ENCODE data around the gene KIAA1210. TPM values are rescaled to one million over a fixed set of nuclear protein-coding genes. Genes with fewer than 3 reads are reported as not detected.

KIAA1210 gene
- total RNA-seq, 1 experiment from 2014 or later, result not detected

- H3K9me3 ChIP-seq (replicated peaks), result no peaks in the 10 kb centered on the region
- no peaks in the 10 kb centered on the region for H3K27me3 ChIP-seq (replicated peaks)
- no peak for DNase-seq (ENCODE audit: low read depth in 1 of 2, low spot score in 2 of 2)
- no peaks in the 10 kb centered on the region for H3K36me3 ChIP-seq
- no peaks in the 10 kb centered on the region for H3K4me1 ChIP-seq (replicated peaks)
- H3K27ac ChIP-seq, result no peak overlapping the region
- H3K4me3 ChIP-seq, result no peak overlapping the region
Observed at GRCh38 chrX:119075270-119076025, 52.2 kb downstream of the KIAA1210 start.

- Histone ChIP-seq H3K27me3 (replicated peaks) (no peaks in the 10 kb centered on the region), H3K27ac (no peak overlapping the region), H3K36me3 (no peaks in the 10 kb centered on the region), H3K9me3 (replicated peaks) (no peaks in the 10 kb centered on the region), H3K4me1 (replicated peaks) (no peaks in the 10 kb centered on the region), H3K4me3 (no peak overlapping the region)
- no peak for DNase-seq (ENCODE audit: low read depth in 1 of 2, low spot score in 2 of 2)
Observed at GRCh38 chrX:119073911-119074310, 53.7 kb downstream of the KIAA1210 start.

GRCh38 chrX:119073200-119073905 lies 54.3 kb downstream of the KIAA1210 start:
- no peaks in the 10 kb centered on the region for H3K36me3 ChIP-seq
- no peak overlapping the region for H3K4me3 ChIP-seq
- H3K27me3 ChIP-seq (replicated peaks), result no peaks in the 10 kb centered on the region
- H3K9me3 ChIP-seq (replicated peaks), result no peaks in the 10 kb centered on the region
- DNase-seq (ENCODE audit: low read depth in 1 of 2, low spot score in 2 of 2), result no peak
- H3K27ac ChIP-seq, result no peak overlapping the region
- H3K4me1 ChIP-seq (replicated peaks), result no peaks in the 10 kb centered on the region

- H3K27ac ChIP-seq, result no peak within 1 kb of the TSS
Observed at GRCh38 chrX:119072744-119073143, 54.9 kb downstream of the KIAA1210 start, which contains the start of gene CT47C1. CT47C1 (plus strand) TSS chrX:119072993; CDS start chrX:119073226, 233 bp downstream.

GRCh38 chrX:119071381-119071780 lies 56.2 kb downstream of the KIAA1210 start:
- no peak overlapping the region for H3K4me3 ChIP-seq
- no peak overlapping the region for H3K27ac ChIP-seq
- H3K36me3 ChIP-seq, result no peaks in the 10 kb centered on the region
- no peaks in the 10 kb centered on the region for H3K27me3 ChIP-seq (replicated peaks)
- H3K4me1 ChIP-seq (replicated peaks), result no peaks in the 10 kb centered on the region
- H3K9me3 ChIP-seq (replicated peaks), result no peaks in the 10 kb centered on the region
- no peak for DNase-seq (ENCODE audit: low read depth in 1 of 2, low spot score in 2 of 2)

More at GRCh38 chrX:119072744-119073143, 54.9 kb downstream of the KIAA1210 start, which contains the start of gene CT47C1:
- H3K27me3 ChIP-seq (replicated peaks), result no peaks in the 10 kb centered on the region
- H3K4me3 ChIP-seq, result no peak within 1 kb of the TSS
- no peak for DNase-seq (ENCODE audit: low read depth in 1 of 2, low spot score in 2 of 2)
- H3K4me1 ChIP-seq (replicated peaks), result no peaks in the 10 kb centered on the region
- no peaks in the 10 kb centered on the region for H3K36me3 ChIP-seq
- no peaks in the 10 kb centered on the region for H3K9me3 ChIP-seq (replicated peaks)

GRCh38 chrX:119069762-119070161 lies 57.9 kb downstream of the KIAA1210 start:
- Histone ChIP-seq H3K27me3 (replicated peaks) (no peaks in the 10 kb centered on the region), H3K4me1 (replicated peaks) (no peaks in the 10 kb centered on the region), H3K4me3 (no peak overlapping the region), H3K9me3 (replicated peaks) (no peaks in the 10 kb centered on the region), H3K27ac (no peak overlapping the region), H3K36me3 (no peaks in the 10 kb centered on the region)
- DNase-seq (ENCODE audit: low read depth in 1 of 2, low spot score in 2 of 2), result no peak

- Histone ChIP-seq H3K4me1 (replicated peaks) (no peaks in the 10 kb centered on the region), H3K36me3 (no peaks in the 10 kb centered on the region), H3K9me3 (replicated peaks) (no peaks in the 10 kb centered on the region), H3K27ac (no peak overlapping the region), H3K4me3 (no peak overlapping the region), H3K27me3 (replicated peaks) (no peaks in the 10 kb centered on the region)
- no peak for DNase-seq (ENCODE audit: low read depth in 1 of 2, low spot score in 2 of 2)
Observed at GRCh38 chrX:119069128-119069527, 58.5 kb downstream of the KIAA1210 start.

GRCh38 chrX:119067023-119067739 lies 60.4 kb downstream of the KIAA1210 start:
- no peaks in the 10 kb centered on the region for H3K9me3 ChIP-seq (replicated peaks)
- peak; percentile 11 to 44 for DNase-seq (ENCODE audit: low read depth in 1 of 2, low spot score in 2 of 2)

GRCh38 chrX:119063428-119063827 lies 64.2 kb downstream of the KIAA1210 start:
- H3K27ac ChIP-seq, result no peak overlapping the region
- no peaks in the 10 kb centered on the region for H3K27me3 ChIP-seq (replicated peaks)
- DNase-seq (ENCODE audit: low read depth in 1 of 2, low spot score in 2 of 2), result no peak
- no peaks in the 10 kb centered on the region for H3K4me1 ChIP-seq (replicated peaks)
- no peaks in the 10 kb centered on the region for H3K36me3 ChIP-seq
- no peaks in the 10 kb centered on the region for H3K9me3 ChIP-seq (replicated peaks)
- H3K4me3 ChIP-seq, result no peak overlapping the region

More at GRCh38 chrX:119067023-119067739, 60.4 kb downstream of the KIAA1210 start:
- Histone ChIP-seq H3K4me3 (no peak overlapping the region), H3K27me3 (replicated peaks) (no peaks in the 10 kb centered on the region), H3K27ac (no peak overlapping the region), H3K4me1 (replicated peaks) (no peaks in the 10 kb centered on the region), H3K36me3 (no peaks in the 10 kb centered on the region)

GRCh38 chrX:119062750-119063374 lies 64.8 kb downstream of the KIAA1210 start:
- no peaks in the 10 kb centered on the region for H3K4me1 ChIP-seq (replicated peaks)
- no peak for DNase-seq (ENCODE audit: low read depth in 1 of 2, low spot score in 2 of 2)

GRCh38 chrX:119055687-119056086 lies 71.9 kb downstream of the KIAA1210 start:
- Histone ChIP-seq H3K4me1 (replicated peaks) (no peaks in the 10 kb centered on the region), H3K27me3 (replicated peaks) (no peaks in the 10 kb centered on the region), H3K9me3 (replicated peaks) (no peaks in the 10 kb centered on the region), H3K4me3 (no peak overlapping the region), H3K36me3 (no peaks in the 10 kb centered on the region), H3K27ac (no peak overlapping the region)
- DNase-seq (ENCODE audit: low read depth in 1 of 2, low spot score in 2 of 2), result no peak

More at GRCh38 chrX:119062750-119063374, 64.8 kb downstream of the KIAA1210 start:
- H3K27ac ChIP-seq, result no peak overlapping the region
- H3K27me3 ChIP-seq (replicated peaks), result no peaks in the 10 kb centered on the region
- H3K9me3 ChIP-seq (replicated peaks), result no peaks in the 10 kb centered on the region
- no peak overlapping the region for H3K4me3 ChIP-seq
- H3K36me3 ChIP-seq, result no peaks in the 10 kb centered on the region

- Histone ChIP-seq H3K36me3 (no peaks in the 10 kb centered on the region), H3K27ac (no peak overlapping the region), H3K27me3 (replicated peaks) (no peaks in the 10 kb centered on the region), H3K4me3 (no peak overlapping the region), H3K4me1 (replicated peaks) (no peaks in the 10 kb centered on the region), H3K9me3 (replicated peaks) (no peaks in the 10 kb centered on the region)
- DNase-seq (ENCODE audit: low read depth in 1 of 2, low spot score in 2 of 2), result no peak
Observed at GRCh38 chrX:119045884-119046283, 81.7 kb downstream of the KIAA1210 start.

- no peaks in the 10 kb centered on the region for H3K36me3 ChIP-seq
- DNase-seq (ENCODE audit: low read depth in 1 of 2, low spot score in 2 of 2), result no peak
Observed at GRCh38 chrX:119042996-119043395, 84.6 kb downstream of the KIAA1210 start.

More at GRCh38 chrX:119042996-119043395, 84.6 kb downstream of the KIAA1210 start:
- Histone ChIP-seq H3K27me3 (replicated peaks) (no peaks in the 10 kb centered on the region), H3K4me1 (replicated peaks) (no peaks in the 10 kb centered on the region), H3K9me3 (replicated peaks) (no peaks in the 10 kb centered on the region), H3K27ac (no peak overlapping the region), H3K4me3 (no peak overlapping the region)
